GM18870 (cell line): Measurements from ENCODE around the gene TBC1D3B.
"Not testable (repeated sequence)": the region's sequence is repeated elsewhere in the genome, so short reads cannot be mapped to it uniquely, and the experiment has no call there.

Experiments used
- ATAC-seq: cut with Tn5 transposase; IDR thresholded peaks from one replicate; pipeline ENCODE4 v1.9.1; 2021; ENCODE audit warnings: moderate library complexity; ENCODE audit not compliant: unreplicated experiment

The TBC1D3B gene

GRCh38 chr17:36182176-36183000 lies 6.0 kb upstream of the TBC1D3B start:
- no peak for ATAC-seq

GRCh38 chr17:36181446-36182175 lies 5.2 kb upstream of the TBC1D3B start:
- ATAC-seq = not testable (repeated sequence)

- ATAC-seq = not testable (repeated sequence)
These were observed 7.6 kb downstream of the TBC1D3B start for GRCh38 chr17:36168836-36169235.

GRCh38 chr17:36153895-36154610 lies 22.4 kb downstream of the TBC1D3B start:
- no peak for ATAC-seq

GRCh38 chr17:36152639-36153120 lies 23.8 kb downstream of the TBC1D3B start:
- no peak for ATAC-seq

- no peak for ATAC-seq
These were observed 24.4 kb downstream of the TBC1D3B start for GRCh38 chr17:36151891-36152638.

- peak; percentile 14 for ATAC-seq
These were observed 27.1 kb downstream of the TBC1D3B start for GRCh38 chr17:36149296-36149820.

- peak; percentile 57 for ATAC-seq
These were observed 27.7 kb downstream of the TBC1D3B start for GRCh38 chr17:36148559-36149295.

GRCh38 chr17:36147601-36148000 lies 28.8 kb downstream of the TBC1D3B start:
- ATAC-seq = no peak

- no peak for ATAC-seq
These were observed 31.3 kb downstream of the TBC1D3B start for GRCh38 chr17:36144981-36145729.

- ATAC-seq = no peak
These were observed 32.4 kb downstream of the TBC1D3B start for GRCh38 chr17:36144014-36144413.

GRCh38 chr17:36142806-36143205 lies 33.6 kb downstream of the TBC1D3B start:
- no peak for ATAC-seq

- ATAC-seq = no peak
These were observed 34.2 kb downstream of the TBC1D3B start for GRCh38 chr17:36142235-36142634.

- ATAC-seq = no peak
These were observed 40.0 kb downstream of the TBC1D3B start for GRCh38 chr17:36136439-36136838.

- ATAC-seq = no peak
These were observed 40.4 kb downstream of the TBC1D3B start for GRCh38 chr17:36136036-36136435.

GRCh38 chr17:36135465-36135864 lies 41.0 kb downstream of the TBC1D3B start:
- ATAC-seq = no peak

GRCh38 chr17:36133602-36134236 lies 42.7 kb downstream of the TBC1D3B start:
- no peak for ATAC-seq

GRCh38 chr17:36132421-36132831 lies 44.0 kb downstream of the TBC1D3B start:
- no peak for ATAC-seq
